Astrocyte of the cerebellum (primary cell): ENCODE results near the gene ERBB4.
"Not testable (repeated sequence)": the region's sequence is repeated elsewhere in the genome, so short reads cannot be mapped to it uniquely, and the experiment has no call there.

Experiments used
- DNase-seq: peaks from one replicate; pipeline ENCODE4 v3.0.0-alpha.2; 2011; ENCODE audit warnings: low read depth
- H3K4me3 ChIP-seq: 2 replicates; pipeline ENCODE4 v1.5.1; 2011; ENCODE audit warnings: mild to moderate bottlenecking, low read depth, low read length, moderate library complexity
- in situ Hi-C: cut with HindIII; loops from 2 replicates; pipeline ENCODE4 v1.10.0; 2017; ENCODE audit warnings: low sequenced_read_pairs
- TF ChIP-seq, protein P1 (sequence below): IDR thresholded peaks from 2 replicates; pipeline ENCODE4 v1.5.1; 2012; ENCODE audit warnings: low read length, low read depth, moderate library complexity, mild to moderate bottlenecking; ENCODE audit errors: missing control alignments

Gene ERBB4

DNA sequence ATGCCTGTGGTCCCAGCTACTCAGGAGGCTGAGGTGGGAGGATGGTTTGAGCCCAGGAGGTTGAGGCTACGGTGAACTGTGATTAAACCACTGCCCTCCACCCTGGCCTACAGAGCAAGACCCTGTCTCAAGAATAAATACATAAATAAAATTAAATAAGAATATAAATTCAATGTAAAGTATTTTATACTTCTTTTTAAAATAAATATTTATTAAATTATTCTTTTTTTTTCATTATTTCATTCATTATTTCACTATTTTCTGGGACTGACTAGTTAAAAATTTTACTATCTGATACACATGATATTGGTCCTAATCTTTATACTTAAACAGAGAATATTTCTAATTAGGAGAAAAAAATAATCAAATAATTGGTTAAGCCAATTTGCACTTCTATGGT lies 917.6 kb downstream of the ERBB4 start:
- TF ChIP-seq, protein P1, sequence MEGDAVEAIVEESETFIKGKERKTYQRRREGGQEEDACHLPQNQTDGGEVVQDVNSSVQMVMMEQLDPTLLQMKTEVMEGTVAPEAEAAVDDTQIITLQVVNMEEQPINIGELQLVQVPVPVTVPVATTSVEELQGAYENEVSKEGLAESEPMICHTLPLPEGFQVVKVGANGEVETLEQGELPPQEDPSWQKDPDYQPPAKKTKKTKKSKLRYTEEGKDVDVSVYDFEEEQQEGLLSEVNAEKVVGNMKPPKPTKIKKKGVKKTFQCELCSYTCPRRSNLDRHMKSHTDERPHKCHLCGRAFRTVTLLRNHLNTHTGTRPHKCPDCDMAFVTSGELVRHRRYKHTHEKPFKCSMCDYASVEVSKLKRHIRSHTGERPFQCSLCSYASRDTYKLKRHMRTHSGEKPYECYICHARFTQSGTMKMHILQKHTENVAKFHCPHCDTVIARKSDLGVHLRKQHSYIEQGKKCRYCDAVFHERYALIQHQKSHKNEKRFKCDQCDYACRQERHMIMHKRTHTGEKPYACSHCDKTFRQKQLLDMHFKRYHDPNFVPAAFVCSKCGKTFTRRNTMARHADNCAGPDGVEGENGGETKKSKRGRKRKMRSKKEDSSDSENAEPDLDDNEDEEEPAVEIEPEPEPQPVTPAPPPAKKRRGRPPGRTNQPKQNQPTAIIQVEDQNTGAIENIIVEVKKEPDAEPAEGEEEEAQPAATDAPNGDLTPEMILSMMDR = no peak
- in situ Hi-C loops = no loop called here
- DNase-seq = no peak
- no peak overlapping the region for H3K4me3 ChIP-seq

DNA sequence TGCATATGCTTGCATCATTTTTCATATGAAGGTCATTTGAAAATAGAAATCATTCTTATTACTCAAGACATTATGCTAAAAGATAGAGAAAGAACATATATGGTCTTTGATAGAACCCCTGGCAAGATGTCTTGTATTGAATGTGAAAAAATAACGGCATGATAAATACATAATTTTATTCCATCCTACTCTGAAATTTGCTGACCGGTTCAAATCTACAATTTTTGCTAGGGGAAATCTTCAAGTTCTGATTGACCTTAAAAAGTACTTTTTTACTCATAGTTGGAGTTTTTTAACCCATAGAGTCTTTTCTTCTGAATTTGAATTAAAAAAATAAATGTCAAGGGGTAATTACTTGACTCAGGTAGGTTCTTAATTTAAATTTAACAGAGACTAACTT lies 920.8 kb downstream of the ERBB4 start:
- in situ Hi-C loops = no loop called here
- H3K4me3 ChIP-seq = no peak overlapping the region
- TF ChIP-seq, protein P1 = no peak
- DNase-seq = no peak

- in situ Hi-C loops = no loop called here
- no peak overlapping the region for H3K4me3 ChIP-seq
- TF ChIP-seq, protein P1 = no peak
- no peak for DNase-seq
Measured at GRCh38 chr2:211611621-211612020, 927.0 kb downstream of the ERBB4 start.

- TF ChIP-seq, protein P1 = no peak
- no peak for DNase-seq
- no peak overlapping the region for H3K4me3 ChIP-seq
- in situ Hi-C loops = no loop called here
Measured at GRCh38 chr2:211611061-211611518, 927.5 kb downstream of the ERBB4 start.

DNA sequence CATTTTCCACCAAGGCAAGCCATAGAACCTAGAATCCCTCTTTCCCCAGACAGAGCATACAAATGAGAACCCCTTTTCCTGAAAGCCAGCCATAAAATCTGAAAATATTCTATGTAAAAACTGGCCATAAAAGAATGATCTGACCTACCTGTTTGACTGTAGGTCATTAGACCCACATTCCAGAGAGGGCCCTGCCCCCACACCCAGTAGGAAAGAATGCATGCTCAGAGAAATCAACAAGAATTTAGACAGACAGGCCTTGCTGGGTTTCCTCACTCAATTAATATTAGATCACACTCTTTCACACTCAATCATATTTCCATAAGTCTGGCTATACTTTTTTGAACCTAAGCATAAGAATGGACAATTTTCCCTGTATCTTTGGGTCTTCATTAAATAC lies 929.5 kb downstream of the ERBB4 start:
- TF ChIP-seq, protein P1 = no peak
- DNase-seq = no peak
- in situ Hi-C loops = no loop called here
- no peak overlapping the region for H3K4me3 ChIP-seq

DNA sequence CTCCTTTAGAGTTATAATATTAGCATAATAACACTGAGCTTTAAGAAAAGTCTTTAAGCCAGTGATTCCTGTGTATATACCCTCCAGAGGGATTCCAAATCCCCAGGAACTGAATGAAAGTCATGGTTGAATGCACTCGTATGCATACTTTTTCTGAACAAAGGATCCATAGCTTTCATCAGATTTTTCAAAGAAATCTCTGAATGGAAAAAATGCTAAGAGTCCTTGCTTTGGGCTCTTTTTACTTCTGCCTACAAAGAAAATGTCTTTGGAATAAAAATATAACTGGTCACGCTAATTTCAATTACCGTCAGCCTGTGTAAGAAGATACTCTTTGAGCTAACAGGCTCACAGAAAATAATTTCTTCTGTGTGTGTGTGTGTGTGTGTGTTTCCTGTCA lies 939.5 kb downstream of the ERBB4 start:
- no peak for DNase-seq
- TF ChIP-seq, protein P1 = no peak
- in situ Hi-C loops = no loop called here
- no peak overlapping the region for H3K4me3 ChIP-seq

DNA sequence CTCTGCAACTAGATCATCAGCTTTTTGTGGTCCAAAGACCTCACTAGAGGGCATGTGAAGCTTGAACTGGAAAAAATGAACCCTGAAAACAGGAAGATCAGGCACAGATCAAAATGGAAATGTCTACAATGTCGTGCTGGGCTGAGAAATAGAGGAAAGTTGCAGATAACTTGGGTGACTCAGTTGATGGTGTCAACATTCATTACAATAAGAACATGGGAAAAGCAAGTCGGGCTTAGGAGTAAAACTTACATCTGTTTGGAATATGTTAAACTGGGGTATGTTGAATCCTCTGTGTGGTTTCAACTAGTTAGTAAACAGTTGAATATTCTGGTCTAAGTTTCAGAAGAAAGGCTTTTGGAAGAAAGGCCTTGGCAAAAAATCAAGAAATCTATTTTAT lies 940.4 kb downstream of the ERBB4 start:
- no peak overlapping the region for H3K4me3 ChIP-seq
- DNase-seq = no peak
- in situ Hi-C loops = no loop called here
- TF ChIP-seq, protein P1 = no peak

- in situ Hi-C loops, DNase-seq, H3K4me3 ChIP-seq: not testable (repeated sequence)
Measured at GRCh38 chr2:211592006-211592405, 946.6 kb downstream of the ERBB4 start.
